HG02610 (cell line): ENCODE results near the gene RBM12.
"Not testable (repeated sequence)": the region's sequence is repeated elsewhere in the genome, so short reads cannot be mapped to it uniquely, and the experiment has no call there.

Experiments used
- ATAC-seq: cut with Tn5 transposase; IDR thresholded peaks from one replicate; pipeline ENCODE4 v1.9.1; 2021; ENCODE audit warnings: mild to moderate bottlenecking, moderate library complexity; ENCODE audit not compliant: unreplicated experiment

The RBM12 gene

DNA sequence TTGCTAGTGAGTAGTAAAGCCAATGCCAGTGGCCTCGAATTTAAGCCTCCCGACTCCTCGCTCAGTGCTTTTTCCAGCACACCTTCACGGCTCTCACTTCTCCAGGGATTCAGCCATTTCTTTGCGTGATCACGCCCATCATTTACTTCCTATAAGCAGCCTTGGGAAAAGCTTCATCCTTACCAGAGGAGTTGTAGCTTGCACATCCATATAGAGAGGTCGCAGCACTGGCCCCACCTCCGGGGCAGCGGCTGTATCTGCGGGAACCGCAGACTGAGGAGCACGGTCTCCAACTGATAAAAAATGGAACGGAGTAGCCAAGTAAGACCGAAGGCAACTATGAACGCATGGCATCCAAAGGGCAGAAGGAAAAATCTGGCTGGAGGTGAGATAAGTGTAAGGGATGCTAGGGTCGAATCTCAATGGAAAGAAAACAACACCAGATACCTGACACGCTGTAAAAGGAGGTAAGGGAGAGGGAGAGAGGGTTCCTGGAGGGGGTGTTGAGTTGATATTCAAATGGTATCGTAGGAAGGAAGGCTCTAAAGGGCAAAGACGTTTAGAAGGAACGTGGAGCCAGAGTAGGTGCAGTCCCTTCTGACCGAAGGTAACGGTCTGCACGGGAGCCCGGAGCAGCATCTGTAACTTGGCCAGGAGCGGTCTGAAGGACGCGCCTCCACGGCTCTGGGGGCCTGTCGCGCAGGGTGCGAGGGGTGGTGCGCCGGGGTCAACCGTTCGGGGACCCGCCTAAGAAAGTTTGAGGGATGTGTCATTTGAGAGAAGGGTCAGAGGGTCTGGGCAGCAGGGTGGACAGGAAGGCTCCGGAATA is 33.8 kb upstream of the RBM12 start:
- peak; percentile 25 for ATAC-seq

DNA sequence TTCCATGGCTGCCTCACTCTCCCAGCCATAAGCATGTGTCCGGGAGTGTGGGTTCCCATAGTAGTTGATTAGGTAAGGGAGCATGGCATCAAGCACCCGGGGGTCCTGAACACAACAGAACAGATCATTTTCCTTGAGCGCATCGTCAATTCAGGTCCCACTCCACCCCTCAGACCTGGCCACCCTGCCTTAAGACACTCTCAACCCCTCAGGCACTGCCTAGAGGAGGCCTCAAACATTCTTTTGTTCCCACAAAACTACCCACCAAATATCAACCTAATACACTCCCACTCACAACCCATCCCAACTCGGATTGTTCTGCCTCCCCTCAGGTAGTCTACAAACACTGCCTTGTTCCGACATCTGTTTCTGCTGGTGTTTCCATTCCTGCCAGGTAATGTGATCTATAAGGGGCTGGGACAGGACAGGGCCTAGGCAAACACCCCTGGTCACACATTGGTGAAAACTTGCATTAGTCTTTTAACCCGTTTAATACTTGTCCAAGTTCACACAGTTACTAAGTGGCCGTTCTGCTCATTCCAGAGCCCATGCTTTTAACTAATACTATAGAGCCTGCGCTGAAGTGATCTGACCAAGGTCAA is 33.1 kb upstream of the RBM12 start:
- ATAC-seq, result no peak

DNA sequence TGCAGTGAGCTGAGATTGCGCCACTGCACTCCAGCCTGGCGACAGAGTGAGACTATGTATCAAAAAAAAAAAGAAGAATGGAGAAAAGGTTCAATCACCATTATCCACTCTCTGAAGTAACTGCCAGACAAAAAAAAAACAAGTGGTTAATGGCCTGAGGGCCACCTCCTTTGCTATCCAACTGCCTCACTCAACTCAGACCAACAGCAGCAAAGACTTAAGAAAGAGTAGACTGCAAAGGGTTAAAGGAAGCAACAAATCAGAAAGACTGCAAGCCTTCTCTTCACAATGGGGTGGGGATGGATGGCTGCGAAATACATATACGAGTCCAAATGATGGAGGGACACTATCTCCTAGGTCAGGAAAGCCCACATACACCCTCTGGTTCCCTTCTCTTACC is 31.3 kb upstream of the RBM12 start:
- ATAC-seq, result no peak

DNA sequence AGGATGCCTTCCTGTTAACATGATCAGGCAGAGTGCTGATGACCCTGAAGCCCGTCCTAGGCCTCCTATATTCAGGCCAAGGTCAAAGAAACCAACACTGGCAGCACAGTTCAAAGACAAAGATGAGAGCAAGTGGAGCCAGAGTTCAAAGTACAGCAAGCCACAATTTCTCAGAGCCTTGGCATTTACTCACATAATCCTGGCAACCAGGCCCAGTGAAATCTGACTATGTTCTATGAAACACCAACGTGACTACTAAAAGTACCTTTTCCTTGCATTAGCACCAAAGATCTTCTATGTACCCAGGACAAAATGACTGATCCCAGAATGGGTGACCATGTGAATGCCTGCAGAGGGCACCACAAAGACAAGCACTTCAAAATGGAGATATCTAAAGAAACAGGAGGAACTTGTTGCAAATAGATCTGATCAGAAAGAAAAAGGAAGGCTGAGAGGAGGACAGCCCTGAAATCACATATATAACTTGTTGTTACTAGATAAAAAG is 30.6 kb upstream of the RBM12 start:
- ATAC-seq, result no peak

DNA sequence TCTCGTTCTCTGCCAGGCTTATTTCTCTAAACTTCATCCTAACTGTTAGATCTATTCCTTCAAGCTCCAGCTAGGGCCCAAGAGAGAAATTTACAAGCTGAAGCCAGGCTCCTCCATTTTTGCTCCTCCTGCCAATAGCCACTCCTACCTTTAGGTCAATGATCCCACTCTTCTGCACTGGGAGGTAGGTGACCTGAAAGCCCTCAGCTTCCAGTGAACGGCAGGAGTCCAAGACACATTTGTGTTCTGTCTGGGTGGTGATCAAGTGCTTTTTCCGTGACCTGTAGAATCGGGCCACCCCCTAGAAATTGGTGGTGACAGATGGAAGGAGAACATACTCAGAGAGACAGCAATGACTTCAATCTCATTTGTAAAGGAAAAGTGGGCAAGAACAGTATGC is 25.6 kb upstream of the RBM12 start:
- no peak for ATAC-seq

DNA sequence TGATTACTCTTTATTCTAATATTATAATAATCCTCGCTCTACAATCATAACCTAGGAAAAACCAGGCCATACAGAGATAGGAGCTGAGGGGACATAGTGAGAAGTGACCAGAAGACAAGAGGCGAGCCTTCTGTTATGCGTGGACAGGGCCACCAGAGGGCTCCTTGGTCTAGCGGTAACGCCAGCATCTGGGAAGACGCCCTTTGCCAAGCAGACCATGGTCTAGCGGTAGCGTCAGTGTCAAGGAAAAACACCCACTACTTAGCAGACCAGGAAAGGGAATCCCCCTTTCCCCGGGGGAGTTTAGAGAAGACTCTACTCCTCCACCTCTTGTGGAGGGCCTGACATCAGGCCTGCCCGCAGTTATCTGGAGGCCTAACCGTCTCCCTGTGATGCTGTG is 22.2 kb upstream of the RBM12 start:
- not testable (repeated sequence) for ATAC-seq

DNA sequence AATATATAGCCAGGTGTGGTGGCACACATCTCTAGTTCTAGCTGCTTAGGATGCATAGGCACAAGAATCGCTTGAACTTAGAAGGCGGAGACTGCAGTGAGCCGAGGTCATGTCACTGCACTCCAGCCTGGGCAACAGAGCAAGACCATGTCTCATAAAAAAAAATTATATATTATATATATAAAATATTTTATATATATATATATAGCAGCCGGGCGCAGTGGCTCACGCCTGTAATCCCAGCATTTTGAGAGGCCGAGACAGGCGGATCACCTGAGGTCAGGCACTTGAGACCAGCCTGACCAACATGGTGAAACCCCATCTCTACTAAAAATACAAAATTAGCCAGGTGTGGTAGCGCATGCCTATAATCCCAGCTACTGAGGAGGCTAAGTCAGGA is 20.7 kb upstream of the RBM12 start:
- not testable (repeated sequence) for ATAC-seq

DNA sequence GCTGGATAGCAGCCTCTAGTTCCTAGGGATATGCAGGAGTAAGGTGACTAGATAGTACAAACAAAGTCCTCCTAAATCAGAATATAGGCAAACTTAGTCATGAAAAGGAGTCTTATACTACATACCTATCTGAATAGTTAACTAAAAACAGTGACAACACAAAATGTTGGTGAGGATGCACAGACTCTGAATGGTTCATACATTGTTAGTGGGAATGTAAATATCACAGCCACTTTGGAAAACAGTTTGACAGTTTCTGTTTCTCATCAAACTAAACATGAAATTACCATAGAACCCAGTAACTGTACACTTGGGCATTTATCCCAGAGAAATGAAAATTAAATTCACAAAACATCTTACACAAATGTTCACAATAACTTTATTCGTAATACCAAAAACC is 17.3 kb upstream of the RBM12 start:
- no peak for ATAC-seq

DNA sequence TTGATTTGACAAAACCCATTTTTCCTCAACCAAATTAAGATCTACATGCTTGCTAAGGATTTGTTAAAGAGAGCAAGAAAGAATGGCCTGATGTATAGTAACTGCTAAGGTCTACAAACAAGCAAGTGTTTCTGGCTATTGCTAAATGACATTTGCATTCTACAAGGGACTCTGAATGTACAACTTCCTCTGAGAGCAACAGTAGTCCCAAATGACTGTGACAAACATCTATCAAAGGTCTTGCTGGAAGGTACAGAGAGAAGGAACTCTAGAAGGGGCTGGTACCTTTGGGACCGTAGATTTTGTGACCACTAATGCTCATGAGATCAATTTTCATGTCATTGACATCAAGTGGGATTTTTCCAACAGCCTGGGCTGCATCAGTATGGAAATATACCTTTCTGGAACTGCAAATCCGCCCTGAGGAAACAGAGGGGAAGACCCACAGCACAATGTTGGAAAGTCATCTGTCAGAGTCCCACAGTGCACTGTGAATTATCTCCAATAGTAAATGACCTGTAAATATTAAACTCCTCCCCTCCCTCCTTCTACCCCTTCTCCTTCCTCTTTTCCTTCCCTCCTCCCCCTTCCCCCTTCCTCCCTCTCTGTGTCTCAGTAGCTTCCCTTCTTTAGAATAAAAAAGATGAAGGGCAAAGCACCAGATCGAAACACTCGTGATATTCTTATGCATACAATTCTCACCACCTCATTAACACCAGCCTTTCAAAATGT is 15.9 kb upstream of the RBM12 start:
- no peak for ATAC-seq

DNA sequence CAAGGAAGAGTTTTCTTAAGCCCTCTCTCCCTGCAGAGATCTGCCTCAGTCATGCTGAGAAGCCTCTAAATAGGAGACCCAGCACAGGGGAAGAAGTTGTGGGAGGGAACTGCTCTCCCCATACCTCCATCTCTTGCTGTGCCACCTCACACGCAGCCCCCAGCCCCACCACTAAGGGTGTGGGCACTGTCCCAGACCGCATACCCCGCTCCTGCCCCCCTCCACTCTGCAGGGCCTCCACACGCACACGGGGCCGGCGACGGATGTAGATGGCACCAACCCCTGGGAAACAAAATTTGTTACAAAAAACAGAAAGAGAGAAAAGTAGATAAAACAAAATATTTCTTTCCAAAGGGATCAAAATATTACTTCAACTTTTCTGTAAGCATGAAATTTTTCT is 10.2 kb upstream of the RBM12 start:
- ATAC-seq, result no peak

DNA sequence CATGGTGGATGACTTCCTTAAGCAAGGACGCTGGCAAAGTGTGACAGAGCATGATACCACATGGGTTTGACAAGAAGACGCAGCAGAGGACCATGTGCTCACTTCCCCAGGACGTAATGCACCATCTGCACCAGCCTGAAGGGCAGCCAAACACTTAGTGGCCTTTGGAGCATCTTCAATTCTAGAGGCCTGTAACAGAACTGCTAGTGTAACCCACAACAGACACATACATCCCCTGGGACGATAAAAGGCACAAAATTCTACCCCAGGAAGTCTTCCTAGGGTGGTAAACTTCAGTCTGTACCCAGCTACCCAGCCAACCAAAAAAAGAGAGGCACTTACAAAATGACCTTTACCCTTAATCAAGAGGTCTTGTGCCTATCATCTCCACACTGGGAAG is 9.2 kb upstream of the RBM12 start:
- ATAC-seq, result no peak

DNA sequence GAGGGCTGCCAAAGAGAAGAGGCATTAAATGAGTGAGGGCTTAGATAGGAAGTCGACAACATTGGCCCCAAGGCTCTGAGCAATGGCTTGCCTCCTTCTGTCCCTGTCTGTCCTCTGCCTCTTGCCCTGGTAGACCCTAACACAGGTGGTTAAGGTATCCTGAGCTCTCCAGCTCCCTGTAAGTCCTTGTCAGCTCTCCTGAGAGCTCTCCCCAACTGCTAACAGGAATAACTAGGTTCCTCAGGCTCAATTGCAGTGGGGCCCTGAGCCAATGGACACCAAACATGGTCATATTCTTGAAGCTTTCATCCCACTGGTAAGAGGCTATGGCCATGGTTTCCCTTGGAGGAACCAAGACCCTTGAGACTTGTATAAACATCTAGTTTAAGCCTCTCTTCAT is 5.0 kb upstream of the RBM12 start:
- ATAC-seq, result no peak

DNA sequence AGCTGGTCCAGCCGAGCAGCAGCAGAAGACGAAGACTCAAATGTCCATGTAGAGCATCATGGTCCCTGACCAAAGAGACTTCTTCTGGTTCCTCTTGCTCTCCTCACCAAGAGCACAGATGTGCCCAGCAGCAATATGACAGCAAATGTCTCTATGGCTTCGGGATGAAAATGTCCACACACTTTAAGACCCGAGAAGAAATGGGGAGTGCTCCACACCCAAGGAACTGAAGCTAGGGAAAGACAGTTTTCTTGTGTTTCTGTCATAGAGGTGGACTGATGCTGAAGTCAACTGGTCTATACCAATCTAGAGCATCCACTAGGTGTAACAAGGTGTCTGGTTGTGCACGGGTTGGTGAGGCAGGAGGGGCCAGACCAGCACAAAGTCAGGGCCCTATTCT is 4.5 kb upstream of the RBM12 start:
- ATAC-seq, result no peak

DNA sequence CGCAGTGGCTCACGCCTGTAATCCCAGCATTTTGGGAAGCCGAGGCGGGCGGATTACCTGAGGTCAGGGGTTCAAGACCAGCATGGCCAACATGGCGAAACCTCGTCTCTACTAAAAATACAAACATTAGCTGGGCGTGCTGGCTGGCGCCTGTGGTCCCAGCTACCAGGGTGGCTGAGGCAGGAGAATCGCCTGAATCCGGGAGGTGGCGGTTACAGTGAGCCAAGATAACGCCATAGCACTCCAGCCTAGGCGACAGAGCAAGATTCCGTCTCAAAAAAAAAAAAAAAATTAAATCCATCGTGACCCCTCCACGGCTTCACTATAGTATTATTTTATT is 1.2 kb upstream of the RBM12 start:
- ATAC-seq, result no peak

DNA sequence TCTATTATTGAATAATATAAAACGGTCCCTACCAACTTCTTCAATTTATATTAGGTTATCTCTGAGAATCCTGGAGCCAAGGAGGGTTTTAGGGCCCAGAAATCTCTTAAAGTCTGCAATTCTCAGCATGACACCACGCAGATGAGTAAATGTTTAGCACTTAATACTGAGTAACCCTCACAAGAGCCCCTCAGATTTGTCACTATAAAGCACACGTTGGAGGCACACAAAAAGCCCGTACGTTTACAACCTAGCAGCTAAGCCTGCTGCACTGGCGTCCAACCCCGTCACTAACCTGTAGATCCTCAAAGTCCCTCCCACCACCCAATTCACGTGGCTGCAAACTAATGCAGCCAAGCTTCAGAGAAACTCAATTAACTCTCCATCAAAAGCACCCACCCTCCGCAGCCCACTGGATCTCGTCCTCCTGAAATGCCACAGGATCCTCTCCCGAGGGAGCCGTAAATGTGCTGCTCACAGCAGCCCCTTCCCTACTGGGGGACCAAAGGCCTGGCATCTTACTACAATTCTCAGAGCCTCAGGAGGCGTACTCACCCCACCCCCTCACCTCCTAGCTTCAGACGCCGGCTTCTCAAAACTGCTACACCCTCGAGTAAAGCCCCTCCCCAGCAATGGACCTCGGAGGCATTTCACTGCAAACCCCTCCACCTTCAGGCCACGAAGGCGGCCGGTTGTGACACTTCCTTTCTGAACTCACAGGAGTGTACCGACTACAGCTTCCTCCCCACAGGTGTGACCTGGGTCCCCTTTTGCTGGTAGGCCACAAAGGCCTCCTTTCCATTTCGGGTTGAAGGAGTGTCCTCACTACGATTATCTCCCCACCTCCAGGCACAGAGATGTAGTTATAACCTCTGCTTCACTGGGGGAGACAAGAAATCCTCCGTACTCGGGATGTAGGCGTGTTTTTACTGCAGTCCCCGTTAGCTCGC is 909 bp downstream of the RBM12 start:
- ATAC-seq, result peak; percentile 24

DNA sequence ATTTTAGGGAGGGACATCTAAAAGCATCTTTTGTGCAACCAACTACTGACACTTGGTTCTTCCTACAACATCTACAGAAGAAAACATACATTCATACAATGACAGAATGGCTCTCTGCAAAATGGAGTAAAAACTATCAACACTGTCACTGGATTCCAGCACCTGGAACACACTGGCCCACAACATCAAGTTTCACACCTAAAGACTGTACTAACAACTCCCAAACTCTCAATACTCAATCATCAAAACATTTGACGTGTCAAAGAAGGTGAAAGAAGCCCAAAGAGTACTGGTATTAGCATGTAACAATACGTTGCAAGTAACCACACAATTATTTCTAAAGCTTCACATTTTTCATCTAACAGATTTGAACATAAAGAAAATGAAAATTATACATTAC is 2.1 kb downstream of the RBM12 start:
- ATAC-seq, result no peak

DNA sequence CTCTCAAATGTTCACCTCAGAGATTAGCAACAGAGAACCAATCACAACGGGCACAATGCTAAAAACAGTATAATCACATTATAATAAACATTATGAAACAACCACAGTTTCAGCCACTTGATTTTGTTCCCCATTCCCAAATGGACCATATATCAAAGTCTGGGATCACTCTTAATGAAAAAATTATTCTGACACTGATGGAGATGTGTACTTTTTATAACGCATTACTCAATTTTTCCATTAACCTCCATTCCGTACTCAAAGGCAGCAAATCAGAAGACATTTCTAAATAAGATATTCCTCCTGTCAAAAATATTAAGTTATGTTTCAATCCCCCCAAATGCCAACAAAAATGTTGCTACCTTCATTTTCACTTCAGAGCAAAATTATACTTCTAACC is 2.8 kb downstream of the RBM12 start:
- no peak for ATAC-seq

DNA sequence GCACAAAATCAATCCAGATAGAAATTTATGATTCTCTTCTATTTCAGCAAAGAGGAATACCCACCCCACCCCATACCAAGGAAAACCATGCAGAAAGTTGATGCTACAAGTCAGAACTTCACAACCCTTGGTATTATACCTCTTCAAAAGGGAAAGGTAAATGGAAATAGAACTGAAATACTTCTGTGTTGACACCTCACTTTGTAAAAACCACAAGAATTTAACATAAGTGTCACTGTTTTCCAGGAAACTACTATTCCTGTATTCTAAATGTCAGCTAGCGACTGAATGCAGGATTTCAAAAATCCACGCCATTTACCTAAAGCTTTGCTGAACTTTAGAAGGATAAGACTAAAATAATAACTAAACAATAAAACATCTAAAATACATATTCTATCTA is 3.6 kb downstream of the RBM12 start:
- ATAC-seq, result no peak

DNA sequence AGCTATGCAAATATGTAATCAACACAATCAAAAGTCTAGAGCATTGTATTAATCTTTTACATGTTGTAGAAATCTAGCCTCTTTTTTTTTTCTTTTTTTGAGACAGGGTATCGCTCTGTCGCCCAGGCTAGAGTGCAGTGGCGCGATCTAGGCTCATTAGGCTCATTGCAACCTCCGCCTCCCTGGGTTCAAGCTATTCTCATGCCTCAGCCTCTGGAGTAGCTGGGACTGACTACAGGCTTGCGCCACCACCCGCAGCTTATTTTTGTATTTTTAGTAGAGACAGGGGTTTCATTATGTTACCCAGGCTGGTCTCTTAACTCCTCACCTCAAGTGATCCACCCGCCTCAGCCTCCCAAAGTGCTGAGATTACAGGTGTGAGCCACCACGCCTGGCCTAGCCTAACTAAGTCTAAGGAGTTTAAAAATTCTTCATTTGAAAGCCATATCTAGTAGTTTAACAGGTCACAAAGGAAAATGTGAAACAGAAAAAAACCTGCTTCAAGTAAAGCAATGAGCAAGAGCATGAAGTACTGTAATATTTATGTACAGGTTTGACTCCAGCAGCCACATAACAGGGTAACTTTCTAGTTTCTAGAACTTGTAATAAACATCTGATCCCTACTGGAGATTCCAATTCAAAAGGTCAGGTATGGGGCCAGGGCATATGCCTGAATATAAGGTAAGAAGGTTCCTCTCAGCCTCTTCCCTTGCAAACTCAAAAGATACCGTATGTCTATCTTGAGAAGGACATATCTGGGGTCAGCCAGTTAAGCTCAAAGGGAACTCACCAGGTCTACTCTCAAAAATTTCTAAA is 4.4 kb downstream of the RBM12 start:
- ATAC-seq, result no peak

DNA sequence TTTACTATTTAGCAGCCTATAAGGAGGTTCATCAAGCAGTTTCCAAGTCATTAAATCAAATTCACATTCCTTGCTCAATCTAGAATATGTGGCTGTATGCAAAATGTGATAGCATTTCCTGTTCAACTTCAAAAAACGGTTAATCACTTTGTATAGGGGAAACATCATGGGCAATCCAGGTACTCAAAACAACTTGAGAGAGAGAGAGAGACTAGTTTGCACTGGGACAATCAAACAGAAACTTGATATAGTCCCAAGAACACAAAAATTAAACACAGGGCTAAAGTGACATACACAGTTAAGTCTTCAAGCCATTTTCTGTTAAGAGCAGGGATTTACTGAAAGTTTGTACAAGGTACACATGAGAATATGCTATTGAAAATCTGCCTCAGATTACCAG is 7.4 kb downstream of the RBM12 start:
- ATAC-seq, result no peak
